HepG2 (cell line): ENCODE data around the gene FAM120C. TPM values are rescaled to one million over a fixed set of nuclear protein-coding genes. Genes with fewer than 3 reads are reported as not detected.

Experiments
- AGO2 ChIP-seq: fragments of 200-400 bp; formaldehyde crosslinking; optimal IDR thresholded peaks from 2 replicates; pipeline ENCODE3; 2017; ENCODE audit warnings: mild to moderate bottlenecking, low read depth, low read length, moderate library complexity
- ASH2L ChIP-seq: fragments of 300-600, 200-600 bp; sonication (generic); IDR thresholded peaks from 2 replicates; pipeline ENCODE4 v1.7.0; 2017; ENCODE audit warnings: low read depth, mild to moderate bottlenecking, moderate library complexity, mixed read lengths, low read length; ENCODE audit not compliant: insufficient read length
- CBX5 ChIP-seq: sonication (generic); formaldehyde crosslinking; IDR thresholded peaks from 2 replicates; pipeline ENCODE4 v1.4.0; 2020; ENCODE audit warnings: missing genetic modification reagents, borderline replicate concordance
- ELF4 ChIP-seq: sonication (generic); formaldehyde crosslinking; IDR thresholded peaks from 2 replicates; pipeline ENCODE4 v1.5.0; 2020; ENCODE audit warnings: missing genetic modification reagents, mild to moderate bottlenecking, moderate library complexity, borderline replicate concordance
- GABPA ChIP-seq, 2 experiments: IDR thresholded peaks; 2 replicates each; pipeline ENCODE4 v1.6.1; 2011 to 2016; ENCODE audit warnings: low read depth in 2 of 2, low read length in 1 of 2, missing biosample characterization in 1 of 2, missing genetic modification characterization in 1 of 2
- HDAC1 ChIP-seq: sonication (generic); formaldehyde crosslinking; IDR thresholded peaks from 2 replicates; pipeline ENCODE4 v1.5.1; 2020; ENCODE audit warnings: mild to moderate bottlenecking, missing genetic modification reagents
- HOXA5 ChIP-seq: sonication (generic); formaldehyde crosslinking; IDR thresholded peaks from 2 replicates; pipeline ENCODE4 v1.4.0; 2020; ENCODE audit warnings: missing genetic modification reagents
- KDM1A ChIP-seq: IDR thresholded peaks from 2 replicates; pipeline ENCODE4 v1.6.1; 2016; ENCODE audit warnings: missing compliant biosample characterization
- KDM5A ChIP-seq: fragments of 200-600 bp; sonication (generic); IDR thresholded peaks from 2 replicates; pipeline ENCODE4 v1.7.0; 2018; ENCODE audit warnings: antibody characterized with exemption, mild to moderate bottlenecking, low read length, borderline replicate concordance
- NAIF1 ChIP-seq: sonication (generic); formaldehyde crosslinking; IDR thresholded peaks from 2 replicates; pipeline ENCODE4 v1.5.0; 2020; ENCODE audit warnings: mild to moderate bottlenecking, missing genetic modification reagents, borderline replicate concordance
- NR3C1 ChIP-seq: sonication (generic); formaldehyde crosslinking; IDR thresholded peaks from 2 replicates; pipeline ENCODE4 v1.4.0; 2020; ENCODE audit warnings: missing genetic modification reagents
- RAD21 ChIP-seq: fragments of 450-650 bp; formaldehyde crosslinking; IDR thresholded peaks from 2 replicates; pipeline ENCODE4 v1.5.0; 2020; ENCODE audit warnings: mild to moderate bottlenecking
- SALL1 ChIP-seq: sonication (generic); formaldehyde crosslinking; IDR thresholded peaks from 2 replicates; pipeline ENCODE4 v1.8.0; 2022; ENCODE audit warnings: mild to moderate bottlenecking, missing genetic modification reagents
- TEAD2 ChIP-seq: sonication (generic); formaldehyde crosslinking; IDR thresholded peaks from 2 replicates; pipeline ENCODE4 v1.9.0; 2021; ENCODE audit warnings: missing genetic modification reagents
- ZFP1 ChIP-seq: IDR thresholded peaks from 2 replicates; pipeline ENCODE4 v1.6.1; 2016
- ZNF605 ChIP-seq: sonication (generic); formaldehyde crosslinking; IDR thresholded peaks from 2 replicates; pipeline ENCODE4 v1.8.0; 2022; ENCODE audit warnings: mild to moderate bottlenecking, missing genetic modification reagents
- ZNF607 ChIP-seq: sonication (generic); formaldehyde crosslinking; IDR thresholded peaks from 2 replicates; pipeline ENCODE4 v1.5.1; 2020; ENCODE audit warnings: missing genetic modification reagents, mild to moderate bottlenecking, borderline replicate concordance
- ZNF670 ChIP-seq: sonication (generic); formaldehyde crosslinking; IDR thresholded peaks from 2 replicates; pipeline ENCODE4 v1.8.0; 2022; ENCODE audit warnings: mild to moderate bottlenecking, missing genetic modification reagents, borderline replicate concordance
- ZNF777 ChIP-seq: sonication (generic); formaldehyde crosslinking; IDR thresholded peaks from 2 replicates; pipeline ENCODE4 v1.4.0; 2020; ENCODE audit warnings: missing genetic modification reagents
- polyA plus RNA-seq, 8 experiments: library from polyadenylated mRNA; depleted of rRNA in 3 of 8; stranded (reverse) in 7 of 8; unstranded in 1 of 8; fragments of >200 nt; fragmentation: Illumina TruSeq in 4 of 8; extraction: Trizol in 4 of 8; gene quantifications; 2 replicates each; pipeline versions ENCODE4 v1.2.1 to v1.2.3, GENCODE V29; 2011 to 2016; ENCODE audit warnings: low read depth in 4 of 8, missing spikeins in 1 of 8, mixed read lengths in 1 of 8; ENCODE audit not compliant: insufficient read depth in 1 of 8
- total RNA-seq, 5 experiments: library from RNA; depleted of rRNA; stranded (reverse); fragments of >200 nt; fragmentation: Illumina TruSeq; extraction: Trizol; gene quantifications; 2 replicates each; pipeline ENCODE4 v1.2.3, GENCODE V29; 2016; ENCODE audit warnings: low read depth in 1 of 5
- TF ChIP-seq, protein P1 (sequence below): sonication (generic); formaldehyde crosslinking; conservative IDR thresholded peaks from 2 replicates; pipeline ENCODE4 v1.4.0; 2020; ENCODE audit warnings: missing genetic modification reagents
- TF ChIP-seq, protein P2 (sequence below): sonication (generic); formaldehyde crosslinking; IDR thresholded peaks from 2 replicates; pipeline ENCODE4 v1.5.1; 2020; ENCODE audit warnings: mild to moderate bottlenecking, missing genetic modification reagents, borderline replicate concordance
- TF ChIP-seq, protein P3 (sequence below): IDR thresholded peaks from 2 replicates; pipeline ENCODE4 v1.6.1; 2012; ENCODE audit warnings: low read depth, low read length, improper control_type of control experiment

FAM120C gene
- total and polyA plus RNA-seq, 2 of the 13 experiments (the other 11 are each of a cell fraction or from before 2014, with no cell fraction given): 4.6 to 7.4 TPM

DNA sequence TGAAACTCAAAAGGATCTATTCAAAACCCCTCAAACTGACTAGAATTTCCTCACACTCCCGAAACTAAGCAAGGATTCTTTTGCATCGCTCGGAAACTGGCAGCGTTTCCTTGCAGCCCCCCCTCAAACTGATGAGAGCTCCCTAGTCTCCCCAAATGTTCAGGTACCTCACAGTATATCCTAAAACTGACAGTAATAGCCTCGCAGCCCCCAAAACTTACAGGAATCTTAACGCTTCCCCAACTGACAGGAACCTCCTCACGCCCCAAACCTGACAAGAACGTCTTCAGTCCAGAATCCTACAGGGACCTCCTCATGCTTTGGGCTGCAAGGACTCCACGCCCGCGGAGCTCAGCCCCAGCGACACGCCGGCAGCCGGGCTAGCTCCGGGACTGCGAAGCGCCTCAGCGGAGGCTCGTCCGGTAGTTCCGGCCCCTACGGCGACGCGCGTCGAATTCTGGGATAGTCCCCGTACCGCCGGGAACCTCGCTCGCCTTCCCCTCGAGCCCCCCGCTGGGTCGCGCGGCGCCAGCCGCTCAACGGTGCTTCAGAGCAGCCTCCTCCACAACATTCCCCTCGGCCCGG is 139.4 kb downstream of the FAM120C start (continued):
- TF ChIP-seq, protein P1, sequence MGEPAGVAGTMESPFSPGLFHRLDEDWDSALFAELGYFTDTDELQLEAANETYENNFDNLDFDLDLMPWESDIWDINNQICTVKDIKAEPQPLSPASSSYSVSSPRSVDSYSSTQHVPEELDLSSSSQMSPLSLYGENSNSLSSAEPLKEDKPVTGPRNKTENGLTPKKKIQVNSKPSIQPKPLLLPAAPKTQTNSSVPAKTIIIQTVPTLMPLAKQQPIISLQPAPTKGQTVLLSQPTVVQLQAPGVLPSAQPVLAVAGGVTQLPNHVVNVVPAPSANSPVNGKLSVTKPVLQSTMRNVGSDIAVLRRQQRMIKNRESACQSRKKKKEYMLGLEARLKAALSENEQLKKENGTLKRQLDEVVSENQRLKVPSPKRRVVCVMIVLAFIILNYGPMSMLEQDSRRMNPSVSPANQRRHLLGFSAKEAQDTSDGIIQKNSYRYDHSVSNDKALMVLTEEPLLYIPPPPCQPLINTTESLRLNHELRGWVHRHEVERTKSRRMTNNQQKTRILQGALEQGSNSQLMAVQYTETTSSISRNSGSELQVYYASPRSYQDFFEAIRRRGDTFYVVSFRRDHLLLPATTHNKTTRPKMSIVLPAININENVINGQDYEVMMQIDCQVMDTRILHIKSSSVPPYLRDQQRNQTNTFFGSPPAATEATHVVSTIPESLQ: no peak
- TF ChIP-seq HOXA5: no peak
- TF ChIP-seq ZNF777 (CRISPR knock-in tag): no peak; the same call in 1 of the 2 replicates
- peak; percentile 48; the same call in 1 of the 2 replicates for TF ChIP-seq HDAC1 (CRISPR knock-in tag)
- peak; percentile 40; the same call in 1 of the 2 replicates for TF ChIP-seq ZNF605 (CRISPR knock-in tag)
- TF ChIP-seq SALL1: no peak
- TF ChIP-seq TEAD2 (CRISPR knock-in tag): no peak
- no peak for TF ChIP-seq NR3C1 (CRISPR knock-in tag)
- 0 out of 2 replicates have a peak, but pooled peaks have one; percentile 6 for TF ChIP-seq ZNF607
- TF ChIP-seq ELF4 (CRISPR knock-in tag): no peak
- TF ChIP-seq, protein P2, sequence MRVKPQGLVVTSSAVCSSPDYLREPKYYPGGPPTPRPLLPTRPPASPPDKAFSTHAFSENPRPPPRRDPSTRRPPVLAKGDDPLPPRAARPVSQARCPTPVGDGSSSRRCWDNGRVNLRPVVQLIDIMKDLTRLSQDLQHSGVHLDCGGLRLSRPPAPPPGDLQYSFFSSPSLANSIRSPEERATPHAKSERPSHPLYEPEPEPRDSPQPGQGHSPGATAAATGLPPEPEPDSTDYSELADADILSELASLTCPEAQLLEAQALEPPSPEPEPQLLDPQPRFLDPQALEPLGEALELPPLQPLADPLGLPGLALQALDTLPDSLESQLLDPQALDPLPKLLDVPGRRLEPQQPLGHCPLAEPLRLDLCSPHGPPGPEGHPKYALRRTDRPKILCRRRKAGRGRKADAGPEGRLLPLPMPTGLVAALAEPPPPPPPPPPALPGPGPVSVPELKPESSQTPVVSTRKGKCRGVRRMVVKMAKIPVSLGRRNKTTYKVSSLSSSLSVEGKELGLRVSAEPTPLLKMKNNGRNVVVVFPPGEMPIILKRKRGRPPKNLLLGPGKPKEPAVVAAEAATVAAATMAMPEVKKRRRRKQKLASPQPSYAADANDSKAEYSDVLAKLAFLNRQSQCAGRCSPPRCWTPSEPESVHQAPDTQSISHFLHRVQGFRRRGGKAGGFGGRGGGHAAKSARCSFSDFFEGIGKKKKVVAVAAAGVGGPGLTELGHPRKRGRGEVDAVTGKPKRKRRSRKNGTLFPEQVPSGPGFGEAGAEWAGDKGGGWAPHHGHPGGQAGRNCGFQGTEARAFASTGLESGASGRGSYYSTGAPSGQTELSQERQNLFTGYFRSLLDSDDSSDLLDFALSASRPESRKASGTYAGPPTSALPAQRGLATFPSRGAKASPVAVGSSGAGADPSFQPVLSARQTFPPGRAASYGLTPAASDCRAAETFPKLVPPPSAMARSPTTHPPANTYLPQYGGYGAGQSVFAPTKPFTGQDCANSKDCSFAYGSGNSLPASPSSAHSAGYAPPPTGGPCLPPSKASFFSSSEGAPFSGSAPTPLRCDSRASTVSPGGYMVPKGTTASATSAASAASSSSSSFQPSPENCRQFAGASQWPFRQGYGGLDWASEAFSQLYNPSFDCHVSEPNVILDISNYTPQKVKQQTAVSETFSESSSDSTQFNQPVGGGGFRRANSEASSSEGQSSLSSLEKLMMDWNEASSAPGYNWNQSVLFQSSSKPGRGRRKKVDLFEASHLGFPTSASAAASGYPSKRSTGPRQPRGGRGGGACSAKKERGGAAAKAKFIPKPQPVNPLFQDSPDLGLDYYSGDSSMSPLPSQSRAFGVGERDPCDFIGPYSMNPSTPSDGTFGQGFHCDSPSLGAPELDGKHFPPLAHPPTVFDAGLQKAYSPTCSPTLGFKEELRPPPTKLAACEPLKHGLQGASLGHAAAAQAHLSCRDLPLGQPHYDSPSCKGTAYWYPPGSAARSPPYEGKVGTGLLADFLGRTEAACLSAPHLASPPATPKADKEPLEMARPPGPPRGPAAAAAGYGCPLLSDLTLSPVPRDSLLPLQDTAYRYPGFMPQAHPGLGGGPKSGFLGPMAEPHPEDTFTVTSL (CRISPR knock-in tag): 0 out of 2 replicates have a peak, but pooled peaks have one; percentile 32
- TF ChIP-seq CBX5 (CRISPR knock-in tag): no peak
- TF ChIP-seq, protein P3, sequence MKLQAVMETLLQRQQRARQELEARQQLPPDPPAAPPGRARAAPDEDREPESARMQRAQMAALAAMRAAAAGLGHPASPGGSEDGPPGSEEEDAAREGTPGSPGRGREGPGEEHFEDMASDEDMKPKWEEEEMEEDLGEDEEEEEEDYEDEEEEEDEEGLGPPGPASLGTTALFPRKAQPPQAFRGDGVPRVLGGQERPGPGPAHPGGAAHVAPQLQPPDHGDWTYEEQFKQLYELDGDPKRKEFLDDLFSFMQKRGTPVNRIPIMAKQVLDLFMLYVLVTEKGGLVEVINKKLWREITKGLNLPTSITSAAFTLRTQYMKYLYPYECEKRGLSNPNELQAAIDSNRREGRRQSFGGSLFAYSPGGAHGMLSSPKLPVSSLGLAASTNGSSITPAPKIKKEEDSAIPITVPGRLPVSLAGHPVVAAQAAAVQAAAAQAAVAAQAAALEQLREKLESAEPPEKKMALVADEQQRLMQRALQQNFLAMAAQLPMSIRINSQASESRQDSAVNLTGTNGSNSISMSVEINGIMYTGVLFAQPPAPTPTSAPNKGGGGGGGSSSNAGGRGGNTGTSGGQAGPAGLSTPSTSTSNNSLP: no peak
- peak; percentile 19 for TF ChIP-seq ASH2L
- 0 out of 2 replicates have a peak, but pooled peaks have one; percentile 6 for TF ChIP-seq ZNF670
- TF ChIP-seq NAIF1 (CRISPR knock-in tag): peak; percentile 74; the same call in 1 of the 2 replicates
- no peak for TF ChIP-seq ZFP1
- no peak for TF ChIP-seq KDM1A
- peak; percentile 71 for TF ChIP-seq AGO2
- TF ChIP-seq GABPA (IDR thresholded peaks at IDR 0.05; ENCODE audit: low read depth, low read length): no peak
- TF ChIP-seq GABPA (CRISPR knock-in tag; IDR thresholded peaks at IDR 0.05; ENCODE audit: low read depth): no peak
- TF ChIP-seq KDM5A: peak; percentile 18; the same call in 1 of the 2 replicates
- TF ChIP-seq RAD21 (CRISPR knock-in tag): no peak
